Breast epithelium (tissue), 4 donors: ENCODE measurements around the gene HTT-AS. TPM values are rescaled to one million over a fixed set of nuclear protein-coding genes. Genes with fewer than 3 reads are reported as not detected.

Source experiments
- DNase-seq, 2 donors: peaks; one replicate each; pipeline ENCODE4 v3.0.0-alpha.2; 2019; ENCODE audit warnings: low spot score in 2 of 2
- H3K27ac ChIP-seq, 2 donors: fragments of 200-600 bp; sonication (generic) in 1 of 2; one replicate each; pipeline ENCODE4 v1.5.1; 2016 to 2019; ENCODE audit warnings: mild to moderate bottlenecking in 1 of 2
- H3K27me3 ChIP-seq, 2 donors: fragments of 200-600 bp; sonication (generic) in 1 of 2; one replicate each; pipeline versions ENCODE4 v1.5.1 to v1.6.0; 2017 to 2019; ENCODE audit warnings: control low read depth in 1 of 2, mild to moderate bottlenecking in 1 of 2
- H3K36me3 ChIP-seq: fragments of 200-600 bp; one replicate; pipeline ENCODE4 v1.5.1; 2019
- H3K4me1 ChIP-seq, 2 donors: fragments of 200-600 bp; sonication (generic); one replicate each; pipeline ENCODE4 v1.5.1; 2016 to 2019; ENCODE audit warnings: control low read depth in 1 of 2
- H3K4me3 ChIP-seq, 3 donors: fragments of 200-600 bp; sonication (generic); 1 replicate in 2 of 3; 2 replicates in 1 of 3; pipeline ENCODE4 v1.5.1; 2016 to 2019; ENCODE audit warnings: mild to moderate bottlenecking in 3 of 3, moderate library complexity in 2 of 3
- H3K9me3 ChIP-seq, 2 donors: fragments of 200-600 bp; sonication (generic) in 1 of 2; one replicate each; pipeline ENCODE4 v1.5.1; 2016 to 2019; ENCODE audit warnings: control low read depth in 1 of 2
- POLR2A ChIP-seq: fragments of 450-650 bp; IDR thresholded peaks from one replicate; pipeline ENCODE4 v1.6.1; 2016; ENCODE audit warnings: antibody characterized with exemption, mild to moderate bottlenecking, moderate library complexity
- POLR2AphosphoS5 ChIP-seq, 3 donors: sonication (generic); formaldehyde crosslinking; IDR thresholded peaks; one replicate each; pipeline ENCODE4 v1.6.1; 2017; ENCODE audit warnings: antibody characterized with exemption in 3 of 3
- intact Hi-C: fragments of 100-400 bp; cut with DNase I; formaldehyde crosslinking; loops from one replicate; pipeline ENCODE4 v1.15.1; 2023; ENCODE audit warnings: low total_unique reads
- total RNA-seq, 3 donors: library from RNA; depleted of rRNA; stranded (reverse); fragments of >200 nt; gene quantifications; one replicate each; pipeline ENCODE4 v1.1.0, GENCODE V29; 2016
- TF ChIP-seq, protein P1 (sequence below), 3 donors: fragments of 450-650 bp; IDR thresholded peaks; one replicate each; pipeline ENCODE4 v1.5.1; 2016 to 2017; ENCODE audit warnings: antibody characterized with exemption in 3 of 3, mild to moderate bottlenecking in 3 of 3, moderate library complexity in 3 of 3

Gene HTT-AS
- total RNA-seq, 3 donors from 2014 or later, result not detected

GRCh38 chr4:3025881-3026280 is 48.5 kb downstream of the HTT-AS start:
- H3K27me3 ChIP-seq, result no peaks in the 10 kb centered on the region
- no peak for DNase-seq
- H3K27ac ChIP-seq, result no peak overlapping the region
- H3K4me3 ChIP-seq, result no peak overlapping the region
- no peaks in the 10 kb centered on the region for H3K4me1 ChIP-seq
- intact Hi-C loops, result no loop called here
- TF ChIP-seq POLR2AphosphoS5 (IDR thresholded peaks at IDR 0.05) (no peak), POLR2A (no peak)
- TF ChIP-seq, protein P1, sequence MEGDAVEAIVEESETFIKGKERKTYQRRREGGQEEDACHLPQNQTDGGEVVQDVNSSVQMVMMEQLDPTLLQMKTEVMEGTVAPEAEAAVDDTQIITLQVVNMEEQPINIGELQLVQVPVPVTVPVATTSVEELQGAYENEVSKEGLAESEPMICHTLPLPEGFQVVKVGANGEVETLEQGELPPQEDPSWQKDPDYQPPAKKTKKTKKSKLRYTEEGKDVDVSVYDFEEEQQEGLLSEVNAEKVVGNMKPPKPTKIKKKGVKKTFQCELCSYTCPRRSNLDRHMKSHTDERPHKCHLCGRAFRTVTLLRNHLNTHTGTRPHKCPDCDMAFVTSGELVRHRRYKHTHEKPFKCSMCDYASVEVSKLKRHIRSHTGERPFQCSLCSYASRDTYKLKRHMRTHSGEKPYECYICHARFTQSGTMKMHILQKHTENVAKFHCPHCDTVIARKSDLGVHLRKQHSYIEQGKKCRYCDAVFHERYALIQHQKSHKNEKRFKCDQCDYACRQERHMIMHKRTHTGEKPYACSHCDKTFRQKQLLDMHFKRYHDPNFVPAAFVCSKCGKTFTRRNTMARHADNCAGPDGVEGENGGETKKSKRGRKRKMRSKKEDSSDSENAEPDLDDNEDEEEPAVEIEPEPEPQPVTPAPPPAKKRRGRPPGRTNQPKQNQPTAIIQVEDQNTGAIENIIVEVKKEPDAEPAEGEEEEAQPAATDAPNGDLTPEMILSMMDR (IDR thresholded peaks at IDR 0.05), result no peak
- no peaks in the 10 kb centered on the region for H3K36me3 ChIP-seq
- peaks cover 0 to 7% of the 10 kb centered on the region in 2 donors for H3K9me3 ChIP-seq

DNA sequence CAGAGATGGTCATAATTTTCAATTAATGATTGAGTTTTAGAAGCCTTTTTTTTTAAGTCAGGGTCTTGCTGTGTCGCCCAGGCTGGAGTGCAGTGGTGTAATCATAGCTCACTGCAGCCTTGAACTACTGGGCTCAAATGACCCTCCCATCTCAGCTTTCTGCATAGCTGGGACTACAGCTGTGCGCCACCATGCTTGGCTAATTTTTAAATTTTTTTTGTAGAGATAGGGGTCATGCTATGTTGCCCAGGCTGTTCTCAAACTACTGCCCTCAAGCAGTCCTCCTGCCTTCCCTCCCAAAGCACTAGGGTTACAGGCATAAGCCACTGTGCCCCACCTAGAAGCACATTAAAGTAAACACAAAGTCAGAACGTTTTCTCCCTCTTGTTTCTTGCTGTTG is 51.7 kb downstream of the HTT-AS start:
- intact Hi-C loops, result no loop called here
- H3K4me1 ChIP-seq, result no peaks in the 10 kb centered on the region
- no peak overlapping the region for H3K4me3 ChIP-seq
- DNase-seq, result no peak
- no peak overlapping the region for H3K27ac ChIP-seq
- no peaks in the 10 kb centered on the region for H3K36me3 ChIP-seq
- TF ChIP-seq, protein P1 (IDR thresholded peaks at IDR 0.05), result no peak
- no peak for TF ChIP-seq POLR2A
- TF ChIP-seq POLR2AphosphoS5 (IDR thresholded peaks at IDR 0.05), result no peak
- no peaks in the 10 kb centered on the region for H3K27me3 ChIP-seq
- H3K9me3 ChIP-seq, result peaks cover 0 to 7% of the 10 kb centered on the region in 2 donors

DNA sequence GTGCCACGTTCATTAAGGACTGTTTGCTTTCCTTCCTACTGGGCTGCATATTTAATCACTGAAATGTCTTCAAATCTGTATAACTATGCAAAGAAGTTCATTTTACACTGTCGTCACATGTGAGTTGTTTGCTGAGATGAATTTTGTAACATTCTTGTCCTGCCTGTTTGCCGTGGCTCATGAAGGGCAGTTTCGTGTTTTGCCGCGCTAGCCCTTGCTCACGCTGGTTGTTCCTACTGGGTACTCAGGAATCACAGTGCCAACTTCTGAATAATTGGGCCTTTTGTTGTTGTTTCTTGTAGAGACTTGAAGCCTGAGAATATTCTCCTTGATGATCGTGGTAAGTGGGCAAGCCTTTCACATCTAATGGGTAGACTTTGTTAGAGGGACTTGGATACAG is 52.2 kb downstream of the HTT-AS start:
- intact Hi-C loops, result no loop called here
- no peaks in the 10 kb centered on the region for H3K36me3 ChIP-seq
- no peaks in the 10 kb centered on the region for H3K4me1 ChIP-seq
- H3K27ac ChIP-seq, result no peak overlapping the region
- no peak for TF ChIP-seq POLR2A
- no peak for TF ChIP-seq POLR2AphosphoS5 (IDR thresholded peaks at IDR 0.05)
- TF ChIP-seq, protein P1 (IDR thresholded peaks at IDR 0.05), result no peak
- no peak for DNase-seq
- no peak overlapping the region for H3K4me3 ChIP-seq
- H3K9me3 ChIP-seq, result peaks cover 0 to 7% of the 10 kb centered on the region in 2 donors
- no peaks in the 10 kb centered on the region for H3K27me3 ChIP-seq

GRCh38 chr4:3021627-3022026 is 52.7 kb downstream of the HTT-AS start:
- Histone ChIP-seq H3K36me3 (no peaks in the 10 kb centered on the region), H3K4me3 (no peak overlapping the region), H3K4me1 (no peaks in the 10 kb centered on the region), H3K9me3 (peaks cover 0 to 7% of the 10 kb centered on the region in 2 donors), H3K27me3 (no peaks in the 10 kb centered on the region), H3K27ac (no peak overlapping the region)
- DNase-seq, result no peak
- TF ChIP-seq POLR2A (no peak), POLR2AphosphoS5 (IDR thresholded peaks at IDR 0.05) (no peak)
- TF ChIP-seq, protein P1 (IDR thresholded peaks at IDR 0.05), result no peak
- intact Hi-C loops, result no loop called here

- H3K27me3 ChIP-seq, result no peaks in the 10 kb centered on the region
- no peak for TF ChIP-seq POLR2A
- no peak for DNase-seq
- intact Hi-C loops, result no loop called here
- no peak overlapping the region for H3K4me3 ChIP-seq
- H3K27ac ChIP-seq, result no peak overlapping the region
- H3K36me3 ChIP-seq, result no peaks in the 10 kb centered on the region
- no peaks in the 10 kb centered on the region for H3K4me1 ChIP-seq
- H3K9me3 ChIP-seq, result peaks cover 0 to 7% of the 10 kb centered on the region in 2 donors
Observed at GRCh38 chr4:3021127-3021526, 53.2 kb downstream of the HTT-AS start.
